ENCODE data around the gene WDR46. TPM values are rescaled to one million over a fixed set of nuclear protein-coding genes. Genes with fewer than 3 reads are reported as not detected.
A peak's percentile ranks its signal among the peaks of the same experiment; 100 is the strongest.

Gene WDR46
- total RNA-seq, 1 donor from 2014 or later, result 63.7 TPM

GRCh38 chr6:33318426-33319073 is 29.5 kb upstream of the WDR46 start:
- H3K9me3 Mint-ChIP-seq (ENCODE audit: unreplicated experiment), result no peaks in the 10 kb centered on the region
- Histone ChIP-seq H3K9ac (ENCODE audit: low read length) (peak overlapping the region; percentile 73), H2AFZ (ENCODE audit: low read depth, low read length) (no peak overlapping the region), H3K4me3 (ENCODE audit: insufficient read depth, low read depth, low read length) (peak overlapping the region; percentile 67), H3K36me3 (ENCODE audit: insufficient read depth, low read length) (peaks cover 27% of the 10 kb centered on the region), H3K27ac (ENCODE audit: low read depth, low read length) (peak overlapping the region; percentile 72), H3K4me1 (ENCODE audit: insufficient read depth, low read length) (peaks cover 59% of the 10 kb centered on the region), H4K20me1 (ENCODE audit: insufficient read depth, low read length) (peaks cover 14% of the 10 kb centered on the region), H3K9me3 (ENCODE audit: insufficient read depth, low read depth, low read length) (no peaks in the 10 kb centered on the region), H3K27me3 (ENCODE audit: insufficient read depth, low read length) (no peaks in the 10 kb centered on the region), H3K79me2 (ENCODE audit: insufficient read depth, low read length) (peaks cover 62% of the 10 kb centered on the region), H3K4me2 (ENCODE audit: low read length) (peak overlapping the region; percentile 83)
- peak overlapping the region; percentile 95 for H3K4me3 Mint-ChIP-seq (ENCODE audit: unreplicated experiment)
- H3K27ac Mint-ChIP-seq (ENCODE audit: unreplicated experiment), result peak overlapping the region; percentile 99
- H3K36me3 Mint-ChIP-seq (ENCODE audit: low read depth, unreplicated experiment), result peaks cover 10% of the 10 kb centered on the region
- no peak for FAIRE-seq
- TF ChIP-seq CTCF (IDR thresholded peaks at IDR 0.05; ENCODE audit: insufficient read depth, low read depth, low read length) (no peak), EZH2 (IDR thresholded peaks at IDR 0.05; ENCODE audit: insufficient read depth, low read length) (no peak)
- H3K4me1 Mint-ChIP-seq (ENCODE audit: low read depth, unreplicated experiment), result peaks cover 29% of the 10 kb centered on the region
- no peaks in the 10 kb centered on the region for H3K27me3 Mint-ChIP-seq (ENCODE audit: low read depth, unreplicated experiment)
- no peak for DNase-seq (ENCODE audit: low read depth)

GRCh38 chr6:33317669-33318425 is 28.8 kb upstream of the WDR46 start, which contains the start of gene ZBTB22:
Gene ZBTB22, minus strand, starts transcription at chr6:33317744. Its CDS starts 828 bp downstream, at chr6:33316916.
- H3K27ac ChIP-seq (ENCODE audit: low read depth, low read length), result peak within 1 kb of the TSS; percentile 72
- peak; percentile 98 for DNase-seq (ENCODE audit: low read depth)
- Mint-ChIP-seq H3K4me1 (ENCODE audit: low read depth, unreplicated experiment) (peaks cover 29% of the 10 kb centered on the region), H3K4me3 (ENCODE audit: unreplicated experiment) (peak within 1 kb of the TSS; percentile 95), H3K27ac (ENCODE audit: unreplicated experiment) (peak within 1 kb of the TSS; percentile 99), H3K36me3 (ENCODE audit: low read depth, unreplicated experiment) (peaks cover 10% of the 10 kb centered on the region), H3K9me3 (ENCODE audit: unreplicated experiment) (no peaks in the 10 kb centered on the region), H3K27me3 (ENCODE audit: low read depth, unreplicated experiment) (no peaks in the 10 kb centered on the region)
- H3K36me3 ChIP-seq (ENCODE audit: insufficient read depth, low read length), result peaks cover 27% of the 10 kb centered on the region
- TF ChIP-seq CTCF (IDR thresholded peaks at IDR 0.05; ENCODE audit: insufficient read depth, low read depth, low read length) (no peak), EZH2 (IDR thresholded peaks at IDR 0.05; ENCODE audit: insufficient read depth, low read length) (no peak)
- H3K27me3 ChIP-seq (ENCODE audit: insufficient read depth, low read length), result no peaks in the 10 kb centered on the region
- H3K4me1 ChIP-seq (ENCODE audit: insufficient read depth, low read length), result peaks cover 58% of the 10 kb centered on the region
- peak within 1 kb of the TSS; percentile 67 for H3K4me3 ChIP-seq (ENCODE audit: insufficient read depth, low read depth, low read length)
- H3K4me2 ChIP-seq (ENCODE audit: low read length), result peak within 1 kb of the TSS; percentile 83
- peaks cover 16% of the 10 kb centered on the region for H4K20me1 ChIP-seq (ENCODE audit: insufficient read depth, low read length)
- peak; percentile 69 for FAIRE-seq
- H3K9ac ChIP-seq (ENCODE audit: low read length), result peak within 1 kb of the TSS; percentile 73
- peaks cover 69% of the 10 kb centered on the region for H3K79me2 ChIP-seq (ENCODE audit: insufficient read depth, low read length)
- H2AFZ ChIP-seq (ENCODE audit: low read depth, low read length), result peak within 1 kb of the TSS; percentile 59
- H3K9me3 ChIP-seq (ENCODE audit: insufficient read depth, low read depth, low read length), result no peaks in the 10 kb centered on the region

- Histone ChIP-seq H3K27me3 (ENCODE audit: insufficient read depth, low read length) (no peaks in the 10 kb centered on the region), H3K36me3 (ENCODE audit: insufficient read depth, low read length) (peaks cover 27% of the 10 kb centered on the region), H3K9me3 (ENCODE audit: insufficient read depth, low read depth, low read length) (no peaks in the 10 kb centered on the region), H2AFZ (ENCODE audit: low read depth, low read length) (no peak overlapping the region), H3K4me2 (ENCODE audit: low read length) (peak overlapping the region; percentile 70), H4K20me1 (ENCODE audit: insufficient read depth, low read length) (peaks cover 21% of the 10 kb centered on the region), H3K27ac (ENCODE audit: low read depth, low read length) (no peak overlapping the region), H3K4me3 (ENCODE audit: insufficient read depth, low read depth, low read length) (peak overlapping the region; percentile 44), H3K9ac (ENCODE audit: low read length) (no peak overlapping the region), H3K79me2 (ENCODE audit: insufficient read depth, low read length) (peaks cover 69% of the 10 kb centered on the region), H3K4me1 (ENCODE audit: insufficient read depth, low read length) (peaks cover 63% of the 10 kb centered on the region)
- Mint-ChIP-seq H3K27ac (ENCODE audit: unreplicated experiment) (no peak overlapping the region), H3K4me1 (ENCODE audit: low read depth, unreplicated experiment) (peaks cover 29% of the 10 kb centered on the region), H3K4me3 (ENCODE audit: unreplicated experiment) (peak overlapping the region; percentile 81), H3K36me3 (ENCODE audit: low read depth, unreplicated experiment) (peaks cover 10% of the 10 kb centered on the region), H3K9me3 (ENCODE audit: unreplicated experiment) (no peaks in the 10 kb centered on the region), H3K27me3 (ENCODE audit: low read depth, unreplicated experiment) (no peaks in the 10 kb centered on the region)
- DNase-seq (ENCODE audit: low read depth) (no peak), FAIRE-seq (no peak)
- TF ChIP-seq CTCF (IDR thresholded peaks at IDR 0.05; ENCODE audit: insufficient read depth, low read depth, low read length) (no peak), EZH2 (IDR thresholded peaks at IDR 0.05; ENCODE audit: insufficient read depth, low read length) (no peak)
Observed at GRCh38 chr6:33317419-33317668, 28.3 kb upstream of the WDR46 start.
